HG02588 (cell line): ENCODE results near the gene SLC16A2.

Source experiments
- ATAC-seq: cut with Tn5 transposase; IDR thresholded peaks from one replicate; pipeline ENCODE4 v1.9.1; 2021; ENCODE audit warnings: mild to moderate bottlenecking, moderate library complexity; ENCODE audit not compliant: unreplicated experiment

The SLC16A2 gene

GRCh38 chrX:74421036-74421739 is at the start of gene SLC16A2:
Gene SLC16A2 (plus strand): TSS chrX:74421493. CDS start chrX:74421638, 145 bp downstream.
- ATAC-seq, result peak; percentile 42

GRCh38 chrX:74372272-74372671 is 49.0 kb upstream of the SLC16A2 start:
- no peak for ATAC-seq

DNA sequence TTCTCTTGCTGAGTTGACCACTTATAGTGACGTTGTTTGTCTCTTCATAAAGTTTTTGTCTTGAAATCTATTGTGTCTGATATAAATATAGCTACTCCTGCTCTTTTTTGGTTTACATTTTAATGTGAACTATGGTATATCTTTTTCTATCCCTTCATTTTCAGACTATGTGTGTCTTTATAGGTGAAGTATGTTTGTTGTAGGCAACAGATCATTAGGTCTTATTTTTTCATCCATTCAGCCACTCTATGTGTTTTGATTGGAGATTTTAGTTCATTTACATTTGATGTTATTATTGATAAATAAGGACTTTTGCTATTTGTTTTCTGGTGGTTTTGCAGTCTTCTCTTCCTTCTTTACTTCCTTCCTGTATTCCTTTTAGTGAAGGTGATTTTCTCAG is 44.0 kb upstream of the SLC16A2 start:
- ATAC-seq, result no peak

DNA sequence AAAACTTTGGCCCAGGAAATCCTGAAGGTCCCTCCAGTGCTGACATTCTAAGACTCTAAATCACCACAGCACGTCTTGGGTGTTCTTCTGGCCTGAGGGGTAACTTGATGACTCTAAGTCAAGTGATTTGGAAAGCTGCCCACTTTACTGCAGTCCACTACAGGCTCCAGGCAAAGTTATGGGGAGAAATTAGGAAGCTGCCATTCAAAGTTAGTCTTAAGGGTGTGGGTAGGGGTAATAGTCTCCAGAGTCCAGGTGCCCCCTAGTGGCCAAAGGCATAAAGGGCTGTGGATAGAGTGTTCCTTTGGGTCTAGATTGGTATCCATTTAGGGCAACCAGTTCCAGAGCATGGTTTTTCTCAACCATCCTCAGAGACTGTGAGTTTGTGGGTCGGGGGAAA is 38.7 kb upstream of the SLC16A2 start:
- no peak for ATAC-seq

- ATAC-seq, result no peak
These were observed 37.7 kb upstream of the SLC16A2 start for GRCh38 chrX:74383611-74384010.

DNA sequence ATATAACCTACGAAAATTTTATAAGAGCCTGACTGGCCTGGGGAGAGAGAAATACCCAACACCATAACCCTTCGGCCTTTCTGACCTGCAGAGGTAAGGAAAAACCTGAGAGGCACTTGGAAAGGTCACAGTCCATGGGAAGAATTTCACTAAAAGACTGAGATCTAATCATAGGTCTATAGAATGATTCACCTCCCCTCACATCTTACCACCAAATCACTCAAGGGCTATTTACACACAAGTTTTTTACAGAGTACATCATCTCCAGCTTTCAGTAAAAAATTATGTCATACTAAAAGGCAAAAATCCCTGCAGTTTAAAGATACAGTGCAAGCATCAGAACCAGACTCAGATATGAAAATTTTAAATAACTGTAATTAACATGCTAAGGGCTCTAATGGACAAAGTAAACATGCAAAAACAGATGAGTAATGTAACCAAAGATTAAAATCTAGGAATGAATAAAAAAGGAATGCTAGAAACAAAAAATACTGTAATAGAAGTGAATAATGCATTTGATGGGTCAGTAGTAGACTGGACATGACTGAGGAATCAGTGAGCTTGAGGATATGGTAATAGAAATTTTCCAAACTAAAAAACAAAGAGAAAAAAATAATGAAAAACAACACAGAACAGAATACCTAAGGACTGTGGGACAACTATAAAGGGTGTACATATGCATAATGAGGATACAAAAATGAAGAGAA is 32.1 kb upstream of the SLC16A2 start:
- ATAC-seq, result no peak

DNA sequence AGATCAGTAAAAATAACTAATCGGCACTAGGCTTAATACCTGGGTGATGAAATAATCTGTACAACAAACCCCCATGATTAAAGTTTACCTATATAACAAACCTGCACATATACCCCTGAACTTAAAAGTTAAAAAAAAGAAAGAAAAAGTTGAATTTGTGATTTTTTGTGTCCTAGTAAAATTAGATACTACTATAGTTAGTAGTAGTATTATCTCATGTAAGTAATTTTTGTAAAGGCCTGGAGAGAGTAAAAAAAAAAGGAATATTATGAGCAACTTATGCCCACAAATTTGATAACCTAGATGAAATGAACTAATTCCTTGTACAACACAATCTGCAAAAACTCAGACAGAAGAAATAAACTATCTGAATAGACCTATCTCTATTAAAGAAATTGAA is 25.7 kb upstream of the SLC16A2 start:
- no peak for ATAC-seq

- ATAC-seq, result no peak
These were observed 15.3 kb upstream of the SLC16A2 start for GRCh38 chrX:74405973-74406489.

DNA sequence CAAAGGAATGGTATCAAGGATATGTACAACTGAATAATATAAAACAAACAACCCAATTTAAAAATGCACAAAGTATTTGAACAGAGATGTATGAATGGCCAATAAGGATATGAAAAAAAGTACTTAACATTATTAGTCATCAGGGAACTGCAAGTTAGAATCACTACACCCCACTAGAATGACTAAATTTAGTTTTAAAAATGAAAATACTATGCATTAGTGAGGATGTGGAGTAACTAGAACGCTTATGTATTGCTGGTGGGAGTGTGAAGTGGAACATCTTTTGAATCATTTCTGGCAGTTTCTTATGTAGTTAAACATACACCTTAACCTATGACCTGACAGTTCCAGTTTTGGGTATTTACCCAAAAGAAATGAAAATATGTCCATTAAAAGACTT is 13.0 kb upstream of the SLC16A2 start:
- ATAC-seq, result peak; percentile 69

DNA sequence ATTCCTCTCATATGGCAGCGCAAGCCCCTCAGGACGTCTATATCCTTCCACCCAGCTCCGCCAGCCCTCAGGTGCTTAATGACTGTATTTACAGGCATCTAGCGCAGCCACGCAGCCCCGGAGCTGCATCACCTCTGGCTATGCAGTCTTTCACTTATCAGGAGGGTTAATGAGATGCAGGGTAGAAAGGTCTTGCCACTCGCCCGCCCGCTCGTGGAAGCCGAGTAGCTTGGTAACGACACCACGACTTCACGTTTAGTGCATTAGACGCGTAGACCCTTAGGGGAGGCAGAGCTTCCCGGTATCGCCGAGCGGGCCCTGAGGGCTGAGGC is 1.5 kb upstream of the SLC16A2 start:
- no peak for ATAC-seq

DNA sequence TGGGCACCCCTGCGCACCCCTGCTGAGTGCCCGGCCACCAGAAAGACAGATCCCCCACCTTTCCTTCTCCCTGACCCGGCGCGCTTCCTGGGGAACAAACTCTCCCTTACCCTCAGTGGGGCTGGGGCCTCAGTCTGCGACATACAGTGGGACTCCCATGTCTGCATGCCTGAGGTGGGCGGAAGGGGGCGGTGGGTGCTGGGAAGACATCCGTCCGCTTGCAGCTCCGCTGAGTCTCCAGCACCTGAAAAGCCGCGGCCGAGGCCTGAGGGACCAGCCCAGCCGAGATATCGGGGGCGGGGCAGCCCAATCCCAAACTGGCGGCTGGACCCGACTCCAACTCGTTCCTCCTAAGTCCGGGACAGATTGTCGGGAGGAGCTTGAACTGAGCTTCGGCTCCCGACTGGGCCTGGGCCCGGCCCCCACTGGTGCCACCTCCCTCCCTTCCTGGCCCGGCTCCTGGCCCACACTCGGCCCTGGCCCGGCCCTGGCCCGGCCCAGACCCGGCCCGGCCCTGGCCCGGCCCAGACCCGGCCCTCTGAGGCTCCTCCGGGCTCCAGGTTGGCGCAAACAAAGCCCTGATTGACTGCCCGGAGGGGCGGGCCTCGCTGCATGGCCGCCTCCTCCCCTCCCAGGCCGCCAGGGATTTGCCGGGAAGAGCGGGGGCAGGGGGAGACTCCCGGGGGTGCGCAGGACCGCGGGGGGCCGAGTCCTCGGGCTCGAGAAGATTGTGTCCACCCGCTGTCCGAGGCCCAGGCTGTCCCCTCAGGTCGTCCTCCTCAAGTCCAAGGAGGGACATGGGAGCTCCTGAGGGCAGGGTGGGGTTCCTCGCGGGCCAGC is 877 bp upstream of the SLC16A2 start:
- ATAC-seq, result no peak

- ATAC-seq, result peak; percentile 9
These were observed 553 bp downstream of the SLC16A2 start for GRCh38 chrX:74421740-74422352.

DNA sequence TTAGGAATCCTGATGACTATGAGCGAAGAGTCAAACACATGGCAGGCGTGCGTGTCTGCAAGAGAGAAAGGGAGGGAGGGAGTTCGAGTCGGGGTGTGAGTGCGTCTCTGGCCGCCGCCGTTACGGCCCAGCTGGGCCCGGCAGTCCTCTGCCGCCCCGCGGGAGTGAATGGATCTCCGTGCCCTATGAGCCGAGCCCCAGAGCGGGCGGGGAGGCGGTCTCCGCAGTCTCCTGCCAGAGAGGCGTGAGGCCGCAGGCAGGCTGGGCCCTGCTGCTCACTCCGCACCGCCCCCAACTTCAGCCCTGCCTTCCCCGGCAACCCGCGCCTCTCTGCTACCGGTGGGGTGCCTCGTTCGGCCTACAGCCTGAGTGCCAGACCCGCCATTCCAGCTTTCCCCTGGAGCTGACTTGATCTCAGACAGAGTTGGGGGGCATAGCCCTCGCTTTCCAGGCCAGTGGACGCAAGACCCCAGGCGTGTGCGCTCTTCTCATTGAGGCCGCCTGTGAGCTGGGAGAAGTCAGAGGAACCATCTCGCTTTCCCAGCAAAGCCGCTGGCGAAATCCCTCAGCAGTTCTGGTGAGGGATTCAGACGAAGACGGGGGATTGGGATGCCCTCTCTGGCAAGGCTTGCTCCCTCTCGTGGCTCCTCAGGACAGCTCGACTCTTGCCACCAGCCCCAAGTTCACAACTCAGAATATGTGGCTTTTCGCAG is 1.4 kb downstream of the SLC16A2 start:
- no peak for ATAC-seq

DNA sequence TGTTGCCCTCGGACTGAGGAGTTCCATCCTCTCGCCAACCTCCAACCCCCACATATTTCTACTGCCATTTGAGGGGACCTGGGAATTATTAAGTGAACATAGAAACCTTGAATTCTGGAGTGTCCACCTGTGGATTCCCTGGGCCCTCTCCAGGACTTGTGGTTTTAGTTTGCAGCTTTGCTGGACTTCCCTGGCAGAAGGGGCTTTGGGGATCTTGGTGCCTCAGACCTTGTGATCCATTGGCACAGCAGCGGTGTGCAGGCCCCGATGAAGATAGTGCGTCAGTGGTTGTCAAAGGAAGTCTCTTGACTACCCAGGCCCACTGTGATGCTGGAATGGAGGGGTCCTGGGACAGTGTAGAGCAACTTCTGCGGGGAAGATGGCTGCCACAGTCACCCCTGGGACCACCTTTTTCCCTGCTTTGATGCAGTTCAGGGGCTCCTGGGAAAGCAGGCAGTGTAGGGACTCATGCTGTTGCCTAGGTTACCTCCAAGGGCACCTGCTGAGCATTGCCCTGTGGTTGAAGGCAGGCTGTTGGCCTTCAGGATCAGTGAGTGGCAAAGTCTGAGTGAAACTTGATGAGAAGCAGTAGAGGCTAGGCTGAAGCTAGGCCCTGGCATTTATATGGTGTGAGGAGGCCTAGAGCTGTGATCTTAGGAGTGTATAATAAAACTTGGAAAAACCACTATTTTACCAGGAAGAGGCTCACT is 2.2 kb downstream of the SLC16A2 start:
- ATAC-seq, result no peak

- no peak for ATAC-seq
These were observed 4.8 kb downstream of the SLC16A2 start for GRCh38 chrX:74426071-74426470.

- no peak for ATAC-seq
These were observed 5.3 kb downstream of the SLC16A2 start for GRCh38 chrX:74426615-74427014.

GRCh38 chrX:74431797-74432196 is 10.5 kb downstream of the SLC16A2 start:
- ATAC-seq, result no peak

GRCh38 chrX:74434336-74434735 is 13.0 kb downstream of the SLC16A2 start:
- no peak for ATAC-seq

GRCh38 chrX:74437530-74437929 is 16.2 kb downstream of the SLC16A2 start:
- no peak for ATAC-seq

DNA sequence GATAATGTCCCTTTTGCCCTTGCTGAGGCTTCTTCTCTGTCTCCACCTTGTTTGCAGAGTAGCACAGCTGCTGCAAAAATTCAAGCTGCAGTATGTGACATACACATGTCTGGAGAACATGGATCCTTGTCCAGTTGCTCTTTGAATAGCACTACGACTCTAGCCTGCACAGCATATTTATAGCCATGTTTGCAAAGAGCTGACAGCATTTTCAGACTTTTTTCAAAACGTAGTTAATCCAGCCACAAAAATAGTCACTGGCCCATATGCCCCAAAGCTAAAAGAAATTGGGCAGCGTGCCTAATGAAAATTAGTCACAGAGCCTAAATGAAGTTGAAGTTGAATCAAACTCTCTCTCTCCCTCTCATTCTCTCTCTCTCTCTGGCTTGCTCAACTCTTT is 17.5 kb downstream of the SLC16A2 start:
- ATAC-seq, result no peak
